ENCODE measurements around the gene TP53INP2.
"Not testable (repeated sequence)": the region's sequence is repeated elsewhere in the genome, so short reads cannot be mapped to it uniquely, and the experiment has no call there.

TP53INP2 gene

DNA sequence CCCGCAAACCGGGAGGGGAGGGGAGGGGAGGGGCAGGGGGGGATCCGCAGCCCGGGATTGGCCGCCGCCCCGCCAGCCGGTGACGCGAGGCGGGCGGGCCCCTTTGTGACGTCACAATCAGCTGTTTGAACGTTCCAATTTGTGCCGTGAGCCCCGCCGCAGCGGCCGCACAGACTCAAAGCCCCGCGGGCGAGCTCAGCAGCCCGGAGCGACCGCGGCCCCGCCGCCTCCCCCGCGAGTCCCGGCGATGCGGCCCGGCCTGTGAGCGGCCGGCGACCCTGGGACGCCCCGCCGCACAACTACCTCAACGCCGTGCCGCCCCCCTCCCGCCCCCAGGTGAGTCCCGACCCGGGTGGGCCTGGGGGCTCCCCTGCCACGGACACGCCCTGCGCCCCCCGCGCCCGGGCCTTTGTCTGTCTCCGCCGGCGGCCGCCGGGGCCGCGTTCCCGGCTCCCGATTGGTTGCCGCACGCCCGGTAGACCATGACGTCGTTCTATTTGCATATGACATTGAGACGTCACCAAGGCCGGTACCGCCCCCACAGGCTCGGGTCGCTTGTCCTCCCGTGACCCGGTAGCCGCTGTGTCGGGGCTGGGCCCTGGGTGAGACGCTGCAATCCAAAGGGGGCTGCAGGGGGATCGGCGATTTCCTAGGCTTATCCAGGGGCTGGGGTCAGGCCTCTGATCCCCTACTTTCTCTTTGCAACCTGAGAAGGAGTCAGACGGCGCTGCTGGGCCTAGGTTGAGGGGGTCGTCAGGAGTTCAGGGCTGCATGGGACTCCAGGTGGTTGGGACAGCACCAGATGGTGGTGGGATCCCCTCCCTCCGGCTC is at the start of gene TP53INP2:
TP53INP2 (plus strand) TSS at position 168 of the 831 bp plus-strand sequence. CDS start 4,396 bp downstream, outside the sequence.
- DNase-seq: peak; percentile 65

DNA sequence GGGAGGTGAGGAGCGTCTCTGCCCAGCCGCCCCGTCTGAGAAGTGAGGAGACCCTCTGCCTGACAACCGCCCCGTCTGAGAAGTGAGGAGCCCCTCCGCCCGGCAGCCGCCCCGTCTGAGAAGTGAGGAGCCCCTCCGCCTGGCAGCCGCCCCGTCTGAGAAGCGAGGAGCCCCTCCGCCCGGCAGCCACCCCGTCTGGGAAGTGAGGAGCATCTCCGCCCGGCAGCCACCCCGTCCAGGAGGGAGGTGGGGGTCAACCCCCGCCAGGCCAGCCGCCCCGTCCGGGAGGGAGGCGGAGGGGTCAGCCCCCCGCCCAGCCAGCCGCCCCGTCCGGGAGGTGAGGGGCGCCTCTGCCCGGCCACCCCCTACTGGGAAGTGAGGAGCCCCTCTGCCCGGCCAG is 45.5 kb upstream of the TP53INP2 start:
- DNase-seq: not testable (repeated sequence)

- not testable (repeated sequence) for DNase-seq
These were observed 42.3 kb upstream of the TP53INP2 start for GRCh38 chr20:34661811-34662210.

DNA sequence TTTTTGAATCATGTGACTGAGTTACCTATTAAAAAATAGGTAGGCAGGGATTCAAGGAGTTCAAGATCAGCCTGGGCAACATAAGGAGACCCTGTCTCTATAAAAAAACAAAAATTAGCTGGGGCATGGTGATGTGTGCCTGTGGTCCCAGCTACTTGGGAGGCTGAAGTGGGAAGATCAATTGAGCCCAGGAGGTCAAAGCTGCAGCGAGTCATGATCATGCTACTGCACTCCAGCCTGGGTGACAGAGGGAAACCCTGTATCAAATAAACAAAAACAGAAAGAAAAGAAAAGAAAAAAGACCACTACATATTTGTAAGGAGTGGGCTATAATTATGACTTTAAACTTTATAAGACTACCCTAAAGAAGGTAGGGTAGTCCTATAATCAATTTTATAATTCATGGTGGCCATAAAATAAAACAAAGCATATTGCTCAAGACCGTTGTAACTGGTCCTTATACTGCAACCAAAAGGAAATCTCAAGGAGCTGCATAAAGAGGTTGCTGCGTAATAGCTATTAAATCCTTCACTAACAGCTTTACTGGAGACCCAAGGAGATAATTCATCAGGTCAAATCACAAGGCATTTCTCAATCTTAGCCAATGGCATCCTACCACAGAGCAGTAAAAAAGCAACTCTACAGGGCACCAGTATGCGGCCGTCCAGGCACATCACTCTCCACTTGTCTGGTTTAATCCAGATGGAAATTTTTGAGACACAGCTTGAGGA is 40.8 kb upstream of the TP53INP2 start:
- no peak for DNase-seq

DNA sequence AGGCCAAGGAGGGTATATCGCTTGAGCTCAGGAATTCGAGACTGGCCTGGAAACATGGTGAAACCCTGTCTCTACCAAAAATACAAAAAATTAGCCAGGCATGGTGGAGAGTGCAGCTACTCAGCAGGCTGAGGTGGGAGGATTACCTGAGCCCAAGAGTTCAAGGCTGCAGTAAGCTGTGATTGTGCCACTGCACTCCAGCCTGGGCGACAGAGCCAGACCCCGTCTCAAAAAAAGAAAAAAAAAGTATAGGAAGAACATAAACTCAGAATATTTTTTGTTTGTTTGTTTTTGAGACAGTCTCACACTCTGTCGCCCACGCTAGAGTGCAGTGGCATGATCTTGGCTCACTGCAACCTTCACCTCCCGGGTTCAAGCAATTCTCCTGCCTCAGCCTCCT is 39.4 kb upstream of the TP53INP2 start:
- not testable (repeated sequence) for DNase-seq

DNA sequence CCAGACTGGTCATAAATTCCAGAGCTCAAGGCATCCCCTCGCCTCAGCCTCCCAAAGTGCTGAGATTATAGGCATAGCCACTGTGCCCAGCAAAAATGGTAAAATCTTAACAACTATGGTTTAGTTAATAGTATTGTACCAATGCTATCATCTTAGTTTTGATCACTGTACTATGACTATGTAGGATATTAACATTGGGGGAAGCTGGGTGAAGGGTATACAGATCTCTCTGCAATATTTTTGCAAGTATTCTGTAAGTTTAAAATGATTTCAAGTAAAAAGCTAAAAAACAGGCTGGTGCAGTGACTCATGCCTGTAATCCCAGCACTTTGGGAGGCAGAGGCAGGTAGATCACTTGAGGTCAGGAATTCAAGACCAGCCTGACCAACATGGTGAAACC is 35.0 kb upstream of the TP53INP2 start:
- DNase-seq: no peak

DNA sequence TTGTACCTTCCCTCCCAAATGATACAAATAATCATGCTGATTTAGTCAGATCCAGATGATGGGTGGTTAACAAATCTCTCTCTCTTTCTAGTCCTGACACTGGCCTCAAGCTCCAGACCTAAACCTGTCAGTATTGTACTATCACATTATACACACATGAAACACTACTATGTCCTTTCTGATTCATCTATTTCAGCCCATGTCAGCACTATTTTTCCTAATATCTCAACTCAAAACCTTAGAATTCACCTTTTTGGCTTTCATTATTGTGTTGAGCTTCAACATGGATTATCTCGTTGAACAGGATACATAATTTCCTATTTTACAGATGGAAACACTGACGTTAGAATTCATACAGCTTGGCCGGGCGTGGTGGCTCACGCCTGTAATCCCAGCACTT is 30.7 kb upstream of the TP53INP2 start:
- DNase-seq: no peak

- no peak for DNase-seq
These were observed 28.6 kb upstream of the TP53INP2 start for GRCh38 chr20:34675561-34675960.

GRCh38 chr20:34675993-34676641 is 28.0 kb upstream of the TP53INP2 start:
- no peak for DNase-seq

DNA sequence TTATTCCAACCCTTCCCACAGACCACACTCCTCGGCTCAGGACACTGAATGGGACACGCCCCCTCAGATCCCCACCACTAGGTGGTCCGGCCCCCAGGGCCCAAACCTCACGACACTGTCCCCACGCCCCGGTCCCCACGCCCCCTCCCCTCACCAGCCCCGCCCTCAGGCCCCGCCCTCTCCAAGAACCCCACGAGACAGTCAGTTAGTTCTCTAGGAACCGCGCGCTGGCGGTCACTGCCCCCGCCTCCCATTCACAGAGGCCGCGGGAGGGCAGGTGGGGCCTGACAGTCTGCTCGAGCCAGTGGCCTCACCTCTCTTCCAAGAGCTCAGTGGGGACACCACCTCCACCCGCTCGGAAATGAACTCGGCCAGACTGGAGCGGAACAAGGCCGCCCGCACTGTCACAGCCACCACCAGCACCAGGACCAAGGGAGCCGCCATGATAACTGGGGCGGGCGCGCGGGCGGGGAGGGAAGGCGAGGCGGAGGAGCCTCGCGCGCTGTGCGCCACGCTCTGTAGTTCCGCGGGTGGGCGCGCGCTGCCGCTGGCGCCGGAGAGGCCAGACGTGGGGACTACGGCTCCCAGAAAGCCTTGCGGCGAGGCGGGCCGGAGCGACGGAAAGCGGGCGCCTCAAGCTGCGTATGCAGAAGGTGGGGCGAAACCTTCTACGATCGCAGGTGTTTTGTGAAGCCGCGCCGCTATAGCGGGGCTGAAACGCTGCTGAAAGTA is 27.3 kb upstream of the TP53INP2 start, which contains the start of gene PIGU:
PIGU (minus strand) TSS at position 451 of the 732 bp plus-strand sequence; CDS start at position 444, 7 bp downstream.
- peak; percentile 68 for DNase-seq

DNA sequence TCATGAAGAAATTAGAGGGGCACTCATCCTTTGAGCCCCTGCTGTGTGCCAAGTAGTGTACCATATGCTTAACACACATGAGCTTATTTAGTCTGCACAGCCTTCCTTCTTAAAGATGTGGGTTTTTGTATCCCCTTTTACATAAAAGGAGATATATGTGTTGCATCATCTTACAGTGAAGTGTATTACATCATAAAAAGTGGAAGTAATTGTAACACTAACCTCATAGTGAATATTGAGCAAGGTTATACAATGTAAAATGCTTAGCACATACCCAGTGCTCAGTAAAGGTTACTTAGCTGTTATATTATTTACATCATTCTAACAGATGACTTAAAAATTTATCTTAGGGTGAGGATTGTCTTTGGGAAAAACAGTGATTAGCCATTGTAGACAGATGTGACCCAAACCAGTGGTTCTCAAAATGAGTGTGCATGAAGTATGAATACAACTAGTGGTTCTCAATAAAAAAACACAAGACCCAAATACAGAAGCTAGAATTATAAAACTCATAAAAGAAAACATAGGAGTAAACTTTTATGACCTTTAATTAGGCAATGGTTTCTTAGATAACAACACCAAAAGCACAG is 23.5 kb upstream of the TP53INP2 start:
- DNase-seq: no peak

DNA sequence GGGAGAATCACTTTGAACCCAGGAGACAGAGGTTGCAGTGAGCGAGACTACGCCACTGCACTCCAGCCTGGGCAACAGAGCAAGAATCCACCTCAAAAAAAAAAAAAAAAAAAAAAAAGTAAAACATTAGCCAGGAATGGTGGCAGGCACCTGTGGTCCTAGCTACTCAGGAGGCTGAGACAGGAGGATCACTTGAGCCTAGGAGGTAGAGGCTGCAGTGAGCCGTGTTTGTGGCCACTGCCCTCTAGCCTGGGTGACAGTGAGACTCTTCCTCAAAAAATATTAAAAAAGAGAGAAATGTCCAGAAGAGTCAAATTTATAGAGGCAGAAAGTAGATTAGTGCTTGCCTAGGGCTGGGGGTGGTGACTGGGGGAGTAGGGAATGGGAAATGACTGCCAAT is 20.5 kb upstream of the TP53INP2 start:
- no peak for DNase-seq

- no peak for DNase-seq
These were observed 14.7 kb upstream of the TP53INP2 start for GRCh38 chr20:34689486-34689885.

DNA sequence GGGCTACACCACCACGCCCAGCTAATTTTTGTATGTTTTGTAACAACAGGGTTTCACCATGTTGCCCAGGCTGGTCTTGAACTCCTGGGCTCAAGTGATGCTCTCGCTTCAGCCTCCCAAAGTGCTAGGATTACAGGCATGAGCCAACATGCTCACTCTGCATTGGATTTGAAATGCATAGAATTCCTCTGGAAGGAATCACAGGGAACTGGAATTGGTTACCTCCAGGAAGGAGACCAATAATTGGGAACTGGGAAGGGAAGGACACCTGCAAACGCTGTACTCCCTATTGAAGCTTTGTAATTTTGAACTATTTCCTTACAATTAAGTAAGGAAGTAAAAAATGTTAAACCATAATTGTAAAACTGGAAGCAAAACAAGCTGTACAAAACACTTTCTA is 12.3 kb upstream of the TP53INP2 start:
- DNase-seq: no peak

DNA sequence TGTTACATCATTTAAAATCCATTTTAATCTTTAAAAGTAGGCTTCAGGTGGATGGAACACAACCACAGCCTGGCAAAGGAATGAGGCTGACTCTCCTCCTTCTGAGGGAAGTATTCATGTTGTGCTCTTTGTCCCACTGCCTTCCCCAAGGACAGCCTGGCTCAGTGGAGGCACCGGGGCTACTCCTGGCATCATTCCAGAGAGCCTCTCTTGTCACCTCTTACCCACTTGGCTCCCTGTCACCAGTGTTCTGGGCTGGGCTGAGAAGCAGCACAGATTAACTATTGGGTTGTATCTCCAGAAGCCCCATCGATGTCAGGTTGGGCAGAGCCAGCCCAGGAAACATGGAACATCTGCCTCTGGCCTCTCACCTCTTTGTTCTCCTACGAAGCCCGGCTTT is 10.7 kb upstream of the TP53INP2 start:
- DNase-seq: no peak

GRCh38 chr20:34701405-34702085 is 2.6 kb upstream of the TP53INP2 start:
- no peak for DNase-seq

DNA sequence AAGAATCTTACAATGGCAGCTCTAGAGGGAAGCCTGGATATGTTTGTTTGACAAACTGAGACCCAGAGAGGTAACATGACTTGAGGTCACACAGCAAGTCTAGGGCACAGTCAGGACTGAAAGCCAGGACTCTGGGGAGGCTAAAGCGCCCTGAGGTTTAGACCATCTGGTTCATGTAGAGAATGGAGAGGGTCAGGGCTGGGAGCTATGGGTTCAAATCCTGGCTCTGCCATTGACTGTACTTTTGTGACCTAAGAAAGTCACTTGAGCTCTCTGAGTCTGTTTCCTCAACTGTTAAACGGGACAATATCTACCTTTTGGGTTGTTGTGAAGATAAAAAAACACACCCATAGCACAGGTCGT is 1.1 kb upstream of the TP53INP2 start:
- no peak for DNase-seq

DNA sequence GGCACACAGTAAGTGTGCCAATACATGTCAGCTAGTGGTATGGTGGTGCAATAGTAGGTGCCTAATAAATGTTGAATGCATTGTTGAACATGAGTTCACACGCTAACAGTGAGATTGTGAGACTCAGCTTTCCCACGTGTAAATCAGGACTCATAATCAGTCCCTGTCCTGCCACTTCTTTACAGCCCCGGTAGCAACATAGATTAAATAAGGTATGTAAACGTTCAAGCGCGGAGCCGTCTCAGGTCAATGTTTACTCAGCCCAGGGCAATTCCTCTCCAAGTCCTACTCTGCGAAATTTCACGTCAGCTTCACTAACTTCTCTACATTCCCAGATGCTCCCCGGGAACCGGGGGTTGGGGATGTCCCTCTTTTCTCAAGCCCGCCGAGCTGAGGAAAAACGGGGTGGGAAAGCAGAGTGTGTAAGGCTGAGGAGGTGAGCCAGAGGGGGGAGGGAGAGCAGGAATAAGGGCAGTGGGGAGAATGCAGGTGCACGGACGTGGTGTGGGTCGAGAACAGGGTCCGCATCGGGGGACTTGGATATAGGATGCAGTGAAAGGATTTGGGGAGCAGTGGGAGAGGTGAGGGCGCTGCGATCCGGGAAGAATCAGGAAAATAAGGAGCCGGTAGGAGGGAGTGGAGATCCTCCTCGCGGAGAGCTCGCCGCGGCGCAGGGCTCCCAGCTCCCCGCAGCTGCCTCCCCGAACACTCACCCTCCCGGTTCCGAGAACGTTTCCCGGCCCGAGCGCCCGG is 544 bp upstream of the TP53INP2 start:
- no peak for DNase-seq

GRCh38 chr20:34705008-34705396 is 858 bp downstream of the TP53INP2 start:
- no peak for DNase-seq

DNA sequence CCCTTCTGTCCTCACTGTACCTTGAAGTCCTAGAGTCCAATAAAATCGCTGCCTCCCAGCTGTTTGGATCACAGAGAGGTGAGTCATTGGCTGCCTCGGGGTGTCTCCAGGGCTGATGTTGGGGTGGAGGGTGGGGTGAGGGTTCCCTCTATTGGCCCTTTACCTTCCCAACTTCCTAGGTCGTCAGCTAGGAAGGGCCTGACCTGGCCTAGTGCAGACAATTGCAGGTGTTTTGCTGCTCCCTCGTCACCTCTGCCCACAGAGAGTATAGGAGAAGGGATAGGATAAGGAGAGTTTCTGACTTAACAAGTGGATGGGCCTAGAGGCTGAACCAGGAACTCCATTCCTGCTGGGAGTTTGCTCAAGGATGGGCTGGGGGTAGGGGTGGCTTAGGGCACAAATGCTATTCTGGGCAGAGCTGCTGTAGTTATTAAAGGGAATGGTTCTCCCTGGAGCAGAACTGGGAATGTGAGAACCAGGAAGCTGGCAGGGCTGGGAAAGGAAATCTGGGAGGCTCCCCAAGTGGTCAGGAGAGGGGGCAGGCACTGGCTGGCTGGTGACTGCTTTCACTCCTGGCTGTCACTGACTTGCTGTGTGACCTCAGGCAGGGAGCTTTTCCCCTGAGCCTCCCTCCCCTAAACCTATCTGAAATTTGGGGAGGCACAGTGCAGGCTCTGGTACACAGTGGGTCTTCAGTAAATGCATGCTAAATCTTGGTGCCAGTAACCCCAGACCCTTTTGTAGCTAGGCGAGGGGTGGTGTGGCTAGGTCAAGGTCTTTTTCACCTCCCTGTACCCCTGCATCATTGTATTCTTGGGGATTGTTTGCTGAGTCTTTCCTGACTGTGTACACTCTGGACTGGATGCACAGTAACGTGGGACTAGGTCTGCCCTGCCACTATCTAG is 1.5 kb downstream of the TP53INP2 start:
- no peak for DNase-seq
